HG02759 (cell line): ENCODE measurements around the gene MINDY4B.

Source experiments
- ATAC-seq: cut with Tn5 transposase; IDR thresholded peaks from one replicate; pipeline ENCODE4 v1.9.1; 2021; ENCODE audit warnings: mild to moderate bottlenecking, moderate library complexity; ENCODE audit not compliant: unreplicated experiment

The MINDY4B gene

GRCh38 chr3:150848864-150849263 lies 56.4 kb downstream of the MINDY4B start:
- ATAC-seq: no peak

- no peak for ATAC-seq
Measured at GRCh38 chr3:150847433-150847832, 57.8 kb downstream of the MINDY4B start.

- ATAC-seq: no peak
Measured at GRCh38 chr3:150844484-150844883, 60.8 kb downstream of the MINDY4B start.

GRCh38 chr3:150843241-150843640 lies 62.0 kb downstream of the MINDY4B start:
- no peak for ATAC-seq

- ATAC-seq: no peak
Measured at GRCh38 chr3:150840802-150841515, 64.3 kb downstream of the MINDY4B start.

- no peak for ATAC-seq
Measured at GRCh38 chr3:150830745-150831144, 74.5 kb downstream of the MINDY4B start.

- ATAC-seq: peak; percentile 47
Measured at GRCh38 chr3:150830094-150830681, 75.1 kb downstream of the MINDY4B start.

GRCh38 chr3:150829408-150829807 lies 75.8 kb downstream of the MINDY4B start:
- ATAC-seq: no peak

GRCh38 chr3:150828997-150829396 lies 76.2 kb downstream of the MINDY4B start:
- no peak for ATAC-seq

- no peak for ATAC-seq
Measured at GRCh38 chr3:150828261-150828660, 77.0 kb downstream of the MINDY4B start.

- no peak for ATAC-seq
Measured at GRCh38 chr3:150826466-150827282, 78.6 kb downstream of the MINDY4B start.

GRCh38 chr3:150825916-150826377 lies 79.3 kb downstream of the MINDY4B start:
- no peak for ATAC-seq

GRCh38 chr3:150825192-150825915 lies 79.9 kb downstream of the MINDY4B start:
- ATAC-seq: no peak

GRCh38 chr3:150823277-150823676 lies 82.0 kb downstream of the MINDY4B start:
- ATAC-seq: no peak

GRCh38 chr3:150822636-150823035 lies 82.6 kb downstream of the MINDY4B start:
- no peak for ATAC-seq
